ENCODE results near the gene MED28. TPM values are rescaled to one million over a fixed set of nuclear protein-coding genes. Genes with fewer than 3 reads are reported as not detected.

The MED28 gene, protein sequence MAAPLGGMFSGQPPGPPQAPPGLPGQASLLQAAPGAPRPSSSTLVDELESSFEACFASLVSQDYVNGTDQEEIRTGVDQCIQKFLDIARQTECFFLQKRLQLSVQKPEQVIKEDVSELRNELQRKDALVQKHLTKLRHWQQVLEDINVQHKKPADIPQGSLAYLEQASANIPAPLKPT
- total RNA-seq: 5.9 and 12.0 TPM in 2 replicates

GRCh38 chr4:17614416-17615299 is at the start of gene MED28:
Gene MED28, plus strand, starts transcription at chr4:17614641. Its CDS starts 14 bp downstream, at chr4:17614655.

DNA sequence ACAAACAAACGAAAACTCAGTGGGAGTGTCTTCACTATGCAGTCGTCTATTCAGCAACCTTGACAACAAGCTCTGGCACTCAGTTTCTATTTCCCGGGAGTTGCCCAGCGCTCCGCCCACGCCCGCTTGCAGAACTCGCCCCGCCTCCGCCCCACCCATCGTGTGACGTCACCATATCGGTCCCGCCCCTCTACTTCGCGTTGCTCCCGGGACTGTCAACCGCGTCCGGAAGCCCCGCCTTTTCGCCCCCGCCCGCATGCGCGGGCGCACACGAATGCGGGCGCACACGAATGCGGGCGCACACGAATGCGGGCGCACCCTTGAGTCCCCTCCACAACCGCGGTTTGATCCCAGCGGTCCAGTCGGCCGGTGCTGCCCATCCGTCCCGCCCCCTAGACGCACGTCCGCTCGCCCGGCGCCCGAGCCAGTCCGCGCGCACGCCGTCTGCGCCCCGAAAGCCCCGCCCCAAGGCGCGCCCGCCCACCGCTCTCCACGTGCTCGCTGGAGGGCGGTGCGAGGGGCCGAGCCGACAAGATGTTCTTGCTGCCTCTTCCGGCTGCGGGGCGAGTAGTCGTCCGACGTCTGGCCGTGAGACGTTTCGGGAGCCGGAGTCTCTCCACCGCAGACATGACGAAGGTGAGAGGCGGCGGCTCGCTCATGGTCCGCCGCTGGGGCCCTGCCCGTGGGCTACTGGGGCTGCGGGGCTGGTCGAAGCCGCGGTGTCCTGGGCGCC is 37.3 kb upstream of the MED28 start, which contains the start of gene LAP3:
LAP3 (plus strand) TSS at position 267 of the 733 bp plus-strand sequence; CDS start at position 535, 268 bp downstream.

Other genes starting within 250 kb of the MED28 start
- 22.5 and 43.0 TPM in 2 replicates for gene QDPR, start 102.6 kb upstream of the MED28 start, total RNA-seq
- gene CLRN2, start 99.5 kb upstream of the MED28 start, total RNA-seq: not detected in 2 replicates
- gene LAP3, start 37.4 kb upstream of the MED28 start, total RNA-seq: 95.4 and 111 TPM in 2 replicates
- gene FAM184B, start 167.0 kb downstream of the MED28 start, total RNA-seq: not detected in 2 replicates
- 11.3 and 17.5 TPM in 2 replicates for gene DCAF16, start 196.1 kb downstream of the MED28 start, total RNA-seq
- 1.4 and 4.7 TPM in 2 replicates for gene NCAPG, start 196.3 kb downstream of the MED28 start, total RNA-seq